Mesendoderm (in vitro differentiated cells): Measurements from ENCODE around the gene IL16.

Experiments used
- DNase-seq: peaks from one replicate; pipeline ENCODE4 v3.0.0; 2013
- H2AK5ac ChIP-seq: 2 replicates; pipeline ENCODE4 v1.6.1; 2013; ENCODE audit warnings: low read length, inconsistent platforms
- H2BK120ac ChIP-seq: 2 replicates; pipeline ENCODE4 v1.6.1; 2013; ENCODE audit warnings: low read depth, mild to moderate bottlenecking, low read length, moderate library complexity, mixed read lengths
- H2BK15ac ChIP-seq: replicated peaks from 2 replicates; pipeline ENCODE4 v1.6.1; 2013; ENCODE audit warnings: low read depth, mild to moderate bottlenecking, moderate library complexity
- H2BK5ac ChIP-seq: 2 replicates; pipeline ENCODE4 v1.6.1; 2013; ENCODE audit warnings: low read length, inconsistent platforms
- H3K18ac ChIP-seq: 2 replicates; pipeline ENCODE4 v1.6.1; 2013; ENCODE audit warnings: mild to moderate bottlenecking, low read length, mixed read lengths
- H3K23ac ChIP-seq: one replicate; pipeline ENCODE4 v1.6.1; 2013; ENCODE audit warnings: low read length
- H3K27ac ChIP-seq: 2 replicates; pipeline ENCODE4 v1.5.1; 2013; ENCODE audit warnings: low read depth, mild to moderate bottlenecking, inconsistent platforms, low read length, moderate library complexity
- H3K27me3 ChIP-seq: 2 replicates; pipeline ENCODE4 v1.6.1; 2013; ENCODE audit warnings: low read length, control low read depth, mild to moderate bottlenecking, inconsistent platforms; ENCODE audit not compliant: insufficient read depth, poor library complexity
- H3K36me3 ChIP-seq: 2 replicates; pipeline ENCODE4 v1.6.1; 2013; ENCODE audit warnings: low read length, inconsistent platforms; ENCODE audit not compliant: control insufficient read depth, insufficient read depth
- H3K4ac ChIP-seq: one replicate; pipeline ENCODE4 v1.6.1; 2013; ENCODE audit warnings: low read depth, mild to moderate bottlenecking, low read length, moderate library complexity
- H3K4me1 ChIP-seq: 2 replicates; pipeline ENCODE4 v1.6.1; 2013; ENCODE audit warnings: low read depth, low read length, inconsistent platforms; ENCODE audit not compliant: control insufficient read depth
- H3K4me2 ChIP-seq: 2 replicates; pipeline ENCODE4 v1.6.1; 2013; ENCODE audit warnings: low read length
- H3K4me3 ChIP-seq: 2 replicates; pipeline ENCODE4 v1.5.1; 2013; ENCODE audit warnings: mild to moderate bottlenecking, low read length
- H3K56ac ChIP-seq: one replicate; pipeline ENCODE4 v1.6.1; 2013; ENCODE audit warnings: low read length
- H3K79me1 ChIP-seq: 2 replicates; pipeline ENCODE4 v1.6.1; 2013; ENCODE audit warnings: low read length, inconsistent platforms
- H3K79me2 ChIP-seq: 2 replicates; pipeline ENCODE4 v1.6.1; 2013; ENCODE audit warnings: mild to moderate bottlenecking, low read length; ENCODE audit not compliant: control insufficient read depth, insufficient read depth
- H3K9ac ChIP-seq: 2 replicates; pipeline ENCODE4 v1.6.1; 2013; ENCODE audit warnings: low read length, inconsistent platforms
- H4K5ac ChIP-seq: one replicate; pipeline ENCODE4 v1.6.1; 2013; ENCODE audit warnings: low read length
- H4K8ac ChIP-seq: one replicate; pipeline ENCODE4 v1.6.1; 2013; ENCODE audit warnings: low read depth, mild to moderate bottlenecking, control low read depth, low read length, moderate library complexity
- WGBS: extraction: QIAGEN DNeasy Blood & Tissue Kit; methylation state at CpG from one replicate; pipeline ENCODE4 v1.1.7; 2013; ENCODE audit warnings: low lambda C conversion rate, missing lambda C conversion rate; ENCODE audit not compliant: insufficient coverage; ENCODE audit errors: extremely low coverage; 5-methylcytosine and 5-hydroxymethylcytosine counted together

The IL16 gene

DNA sequence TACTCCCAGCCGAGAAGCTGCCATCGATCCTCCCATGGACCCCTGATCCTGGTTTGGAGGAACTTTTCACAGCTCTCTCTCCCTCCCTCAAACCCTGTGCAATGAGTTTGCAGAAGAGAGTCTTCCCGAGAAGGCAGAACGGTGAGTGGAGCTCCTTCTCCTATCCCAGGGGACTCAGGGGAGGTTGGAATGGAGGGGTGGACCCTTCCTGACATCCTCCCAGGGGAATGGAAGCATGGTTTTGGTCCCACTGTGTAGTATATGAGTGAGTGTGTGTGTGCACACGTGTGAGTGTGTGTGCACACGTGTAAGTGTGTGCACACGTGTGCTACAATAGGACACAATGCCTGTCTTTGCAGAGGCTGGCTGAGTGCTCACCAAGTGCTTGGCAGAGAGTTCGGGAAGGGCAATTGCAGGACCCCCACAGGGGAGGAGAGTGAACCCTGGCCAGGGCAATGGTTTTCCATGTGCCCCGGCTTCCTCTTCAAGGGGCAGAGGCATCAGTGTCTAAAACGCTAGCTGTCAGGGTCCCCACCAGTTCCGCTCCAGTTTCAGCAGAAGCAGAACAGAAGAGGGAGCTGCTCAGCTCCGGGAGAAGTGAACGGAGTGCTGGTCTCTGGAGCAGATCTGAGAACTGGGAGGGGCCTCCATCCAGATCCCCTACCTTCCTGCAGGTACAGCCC is 13.8 kb upstream of the IL16 start:
- no peaks in the 10 kb centered on the region for H3K27me3 ChIP-seq
- no peak overlapping the region for H3K18ac ChIP-seq
- no peak overlapping the region for H2BK15ac ChIP-seq
- H4K8ac ChIP-seq, result no peak overlapping the region
- H2BK120ac ChIP-seq, result no peak overlapping the region
- no peak overlapping the region for H2AK5ac ChIP-seq
- H3K27ac ChIP-seq, result no peak overlapping the region
- H3K23ac ChIP-seq, result no peak overlapping the region
- no peak overlapping the region for H2BK5ac ChIP-seq
- DNase-seq, result peak; percentile 43
- H4K5ac ChIP-seq, result no peak overlapping the region
- no peaks in the 10 kb centered on the region for H3K4me1 ChIP-seq
- WGBS, result no CpG with 5 or more reads among the region's 13 CpGs
- no peak overlapping the region for H3K4ac ChIP-seq
- H3K56ac ChIP-seq, result no peak overlapping the region
- H3K79me2 ChIP-seq, result no peaks in the 10 kb centered on the region
- H3K9ac ChIP-seq, result no peak overlapping the region
- H3K4me2 ChIP-seq, result no peak overlapping the region
- H3K79me1 ChIP-seq, result no peaks in the 10 kb centered on the region
- H3K4me3 ChIP-seq, result no peak overlapping the region
- no peaks in the 10 kb centered on the region for H3K36me3 ChIP-seq

DNA sequence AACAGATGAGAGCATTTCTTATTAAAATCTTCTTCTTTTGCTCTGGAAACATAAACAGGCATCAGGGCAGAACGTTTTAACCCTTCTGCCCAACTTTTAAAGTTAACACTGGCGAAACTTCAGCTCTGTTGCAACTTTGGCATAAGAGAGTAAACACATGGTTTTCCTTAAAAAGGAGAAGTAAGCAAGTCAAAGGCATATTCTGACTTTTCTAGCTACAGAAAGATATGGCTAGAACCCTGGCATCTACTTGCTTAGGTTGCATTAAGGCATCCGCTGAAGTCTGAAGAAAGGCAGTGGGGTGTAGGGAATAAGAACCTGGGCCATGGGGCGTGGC is 13.3 kb upstream of the IL16 start:
- Histone ChIP-seq H3K36me3 (no peaks in the 10 kb centered on the region), H3K4me1 (no peaks in the 10 kb centered on the region)

DNA sequence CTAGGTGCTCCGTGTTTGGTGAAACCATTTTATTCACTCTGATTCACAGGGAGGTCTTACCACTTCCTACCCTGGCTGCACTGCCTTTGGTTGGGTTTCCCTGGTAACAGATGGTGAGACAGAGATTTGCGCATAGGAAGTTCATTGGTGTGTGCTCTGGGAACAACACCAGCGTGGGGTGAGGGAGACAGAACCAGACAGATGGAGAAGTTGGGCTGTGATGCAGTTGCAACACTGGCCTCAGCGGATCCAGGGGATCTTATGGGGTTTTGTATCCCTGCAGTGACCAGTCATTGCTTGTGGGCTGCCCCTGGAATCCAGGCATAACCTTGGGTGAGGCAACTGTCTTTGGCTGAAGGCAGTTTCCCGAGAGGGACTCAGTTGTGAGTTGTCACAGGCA is 12.5 kb upstream of the IL16 start:
- no peaks in the 10 kb centered on the region for H3K4me1 ChIP-seq
- no peak for DNase-seq

More for the DNA sequence above, 13.3 kb upstream of the IL16 start:
- Histone ChIP-seq H3K27ac (no peak overlapping the region), H3K18ac (no peak overlapping the region), H3K27me3 (no peaks in the 10 kb centered on the region), H3K56ac (no peak overlapping the region), H3K9ac (no peak overlapping the region), H2BK5ac (no peak overlapping the region), H3K4me3 (no peak overlapping the region), H2AK5ac (no peak overlapping the region), H4K5ac (no peak overlapping the region), H3K79me2 (no peaks in the 10 kb centered on the region), H3K79me1 (no peaks in the 10 kb centered on the region), H2BK120ac (no peak overlapping the region), H4K8ac (no peak overlapping the region), H3K23ac (no peak overlapping the region), H2BK15ac (no peak overlapping the region), H3K4ac (no peak overlapping the region), H3K4me2 (no peak overlapping the region)
- no CpG with 5 or more reads among the region's 4 CpGs for WGBS
- no peak for DNase-seq

DNA sequence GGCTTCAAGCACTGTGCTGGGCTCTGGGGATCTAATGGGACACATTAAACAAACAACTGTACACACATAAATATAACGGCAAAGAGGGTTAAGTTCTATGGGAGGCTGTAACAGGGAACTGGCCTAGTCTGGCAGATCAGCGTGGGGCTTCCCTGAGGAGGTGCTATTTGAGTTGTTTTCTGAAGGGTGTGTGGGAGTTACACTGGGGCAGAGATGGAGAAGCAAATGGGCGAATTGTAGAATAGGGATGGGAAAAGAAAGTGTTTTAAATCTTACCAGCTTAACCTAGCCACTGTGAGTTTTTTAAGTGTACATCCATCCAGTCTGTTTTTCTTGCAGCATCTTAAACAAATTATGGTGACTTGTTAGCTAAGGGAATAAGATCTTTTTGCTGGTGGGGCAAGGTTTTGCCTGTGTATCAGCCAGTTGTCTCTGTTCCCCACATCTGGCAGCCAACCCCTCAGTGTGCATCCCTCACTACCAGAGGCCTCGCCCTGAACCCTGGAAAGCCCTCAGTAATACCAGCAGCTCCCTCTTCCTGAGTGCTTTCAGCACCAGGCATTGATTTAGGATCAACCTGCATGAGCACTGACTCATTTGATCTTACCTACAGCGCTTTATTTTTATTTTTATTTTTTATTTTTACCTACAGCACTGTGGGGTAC is 10.9 kb upstream of the IL16 start:
- H2BK15ac ChIP-seq, result no peak overlapping the region
- H3K4me1 ChIP-seq, result no peaks in the 10 kb centered on the region
- no peak overlapping the region for H2AK5ac ChIP-seq
- H3K36me3 ChIP-seq, result no peaks in the 10 kb centered on the region
- no peak overlapping the region for H3K4me3 ChIP-seq
- no peaks in the 10 kb centered on the region for H3K79me1 ChIP-seq
- H4K8ac ChIP-seq, result no peak overlapping the region
- no peak overlapping the region for H3K4ac ChIP-seq
- no peak overlapping the region for H3K27ac ChIP-seq
- 100% methylated on average over 1 of the region's 5 CpGs for WGBS
- H4K5ac ChIP-seq, result no peak overlapping the region
- H3K23ac ChIP-seq, result no peak overlapping the region
- no peak overlapping the region for H3K9ac ChIP-seq
- no peak overlapping the region for H2BK5ac ChIP-seq
- no peak overlapping the region for H3K18ac ChIP-seq
- H3K4me2 ChIP-seq, result no peak overlapping the region
- no peak overlapping the region for H3K56ac ChIP-seq
- no peaks in the 10 kb centered on the region for H3K79me2 ChIP-seq
- no peak overlapping the region for H2BK120ac ChIP-seq
- H3K27me3 ChIP-seq, result no peaks in the 10 kb centered on the region
- DNase-seq, result no peak

More for the DNA sequence above, 12.5 kb upstream of the IL16 start:
- Histone ChIP-seq H3K4ac (no peak overlapping the region), H3K36me3 (no peaks in the 10 kb centered on the region), H3K9ac (no peak overlapping the region), H3K18ac (no peak overlapping the region), H3K79me1 (no peaks in the 10 kb centered on the region), H2BK5ac (no peak overlapping the region), H3K56ac (no peak overlapping the region), H2BK15ac (no peak overlapping the region), H4K8ac (no peak overlapping the region), H2BK120ac (no peak overlapping the region), H3K4me2 (no peak overlapping the region), H4K5ac (no peak overlapping the region), H2AK5ac (no peak overlapping the region), H3K23ac (no peak overlapping the region), H3K79me2 (no peaks in the 10 kb centered on the region), H3K27ac (no peak overlapping the region), H3K4me3 (no peak overlapping the region), H3K27me3 (no peaks in the 10 kb centered on the region)
- no CpG with 5 or more reads among the region's 5 CpGs for WGBS

DNA sequence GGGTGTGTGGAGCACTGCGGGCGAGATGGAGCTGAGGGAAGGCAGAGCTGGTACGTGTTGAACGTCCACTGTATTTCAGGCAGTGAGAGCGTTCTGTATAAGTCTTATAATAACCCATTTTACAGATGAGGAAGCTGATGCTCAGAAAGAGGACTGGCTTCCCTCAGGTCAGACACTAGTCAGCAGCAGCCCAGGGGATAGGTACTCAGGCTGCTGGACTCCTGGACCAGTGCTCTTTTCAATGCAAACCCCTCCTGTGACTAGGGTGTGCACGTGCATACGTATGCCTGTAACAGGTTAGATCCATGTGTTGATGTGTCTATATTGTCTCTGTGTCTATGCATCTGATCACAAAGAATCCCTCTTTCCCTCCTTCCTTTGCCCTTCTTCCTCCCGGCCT is 8.3 kb upstream of the IL16 start:
- no peak overlapping the region for H4K8ac ChIP-seq
- H3K36me3 ChIP-seq, result no peaks in the 10 kb centered on the region
- no peak overlapping the region for H3K9ac ChIP-seq
- H3K4me2 ChIP-seq, result no peak overlapping the region
- no peak overlapping the region for H3K27ac ChIP-seq
- H3K79me1 ChIP-seq, result no peaks in the 10 kb centered on the region
- no peak overlapping the region for H2BK120ac ChIP-seq
- no peak overlapping the region for H3K56ac ChIP-seq
- no CpG with 5 or more reads among the region's 8 CpGs for WGBS
- no peak overlapping the region for H2AK5ac ChIP-seq
- no peaks in the 10 kb centered on the region for H3K4me1 ChIP-seq
- H2BK5ac ChIP-seq, result no peak overlapping the region
- no peak overlapping the region for H2BK15ac ChIP-seq
- H3K18ac ChIP-seq, result no peak overlapping the region
- no peak overlapping the region for H4K5ac ChIP-seq
- H3K79me2 ChIP-seq, result no peaks in the 10 kb centered on the region
- DNase-seq, result no peak
- H3K27me3 ChIP-seq, result no peaks in the 10 kb centered on the region
- H3K23ac ChIP-seq, result no peak overlapping the region
- H3K4ac ChIP-seq, result no peak overlapping the region
- H3K4me3 ChIP-seq, result no peak overlapping the region
